K562 (cell line): Measurements from ENCODE around the gene DDX41. TPM values are rescaled to one million over a fixed set of nuclear protein-coding genes. Genes with fewer than 3 reads are reported as not detected.

Source experiments
- E2F6 ChIP-seq, 2 experiments: IDR thresholded peaks; 2 replicates each; pipeline ENCODE4 v1.6.1; 2011; ENCODE audit warnings: borderline replicate concordance in 1 of 2, control low read depth in 1 of 2, low read depth in 1 of 2, low read length in 1 of 2, mild to moderate bottlenecking in 1 of 2, mixed read lengths in 1 of 2, moderate library complexity in 1 of 2; ENCODE audit not compliant: insufficient read depth in 1 of 2, insufficient read length in 1 of 2, poor library complexity in 1 of 2, severe bottlenecking in 1 of 2; ENCODE audit errors: extremely low read depth in 1 of 2
- ELK1 ChIP-seq: sonication (generic); formaldehyde crosslinking; IDR thresholded peaks from 2 replicates; pipeline ENCODE4 v1.8.1; 2022; ENCODE audit warnings: missing genetic modification reagents
- FOXA3 ChIP-seq, 2 experiments: fragments of 450-650 bp in 1 of 2; sonication (generic) in 1 of 2; formaldehyde crosslinking; IDR thresholded peaks in 1 of 2; conservative IDR thresholded peaks in 1 of 2; 2 replicates each; pipeline versions ENCODE4 v1.4.0 to v1.8.0; 2020 to 2022; ENCODE audit warnings: mild to moderate bottlenecking in 2 of 2, missing genetic modification reagents in 1 of 2
- GMEB1 ChIP-seq: fragments of 250-450 bp; sonication (Bioruptor Pico); IDR thresholded peaks from 2 replicates; pipeline ENCODE4 v1.4.0; 2020; ENCODE audit warnings: mild to moderate bottlenecking
- HDAC3 ChIP-seq: fragments of 450-650 bp; IDR thresholded peaks from 2 replicates; pipeline ENCODE4 v1.6.1; 2018; ENCODE audit warnings: borderline replicate concordance, mild to moderate bottlenecking, moderate library complexity; ENCODE audit not compliant: partially characterized antibody
- MEF2A ChIP-seq: IDR thresholded peaks from 2 replicates; pipeline ENCODE4 v1.6.1; 2011; ENCODE audit warnings: low read depth, mild to moderate bottlenecking, low read length, moderate library complexity; ENCODE audit not compliant: control insufficient read depth
- NR2C2 ChIP-seq, 2 experiments: fragments of 200-800 bp in 1 of 2; sonication (Bioruptor generic) in 1 of 2; sonication (generic) in 1 of 2; formaldehyde crosslinking in 1 of 2; IDR thresholded peaks; 2 replicates each; pipeline versions ENCODE4 v1.6.1 to v1.8.0; 2016 to 2022; ENCODE audit warnings: mild to moderate bottlenecking in 1 of 2, missing compliant biosample characterization in 1 of 2, missing genetic modification characterization in 1 of 2, missing genetic modification reagents in 1 of 2
- PHB2 ChIP-seq: fragments of 450-650 bp; IDR thresholded peaks from 2 replicates; pipeline ENCODE4 v1.6.1; 2017; ENCODE audit warnings: low read depth
- POLR2B ChIP-seq: fragments of 450-650 bp; IDR thresholded peaks from 2 replicates; pipeline ENCODE4 v1.6.1; 2018; ENCODE audit warnings: low read depth; ENCODE audit not compliant: partially characterized antibody
- SNIP1 ChIP-seq: fragments of 450-650 bp; IDR thresholded peaks from 2 replicates; pipeline ENCODE4 v1.7.1; 2017; ENCODE audit warnings: low read depth, mild to moderate bottlenecking
- ZBTB26 ChIP-seq: fragments of 450-650 bp; formaldehyde crosslinking; IDR thresholded peaks from 2 replicates; pipeline ENCODE4 v1.4.0; 2022; ENCODE audit warnings: missing genetic modification characterization
- ZBTB8A ChIP-seq: fragments of 450-650 bp; IDR thresholded peaks from 2 replicates; pipeline ENCODE4 v1.6.1; 2018; ENCODE audit warnings: mild to moderate bottlenecking, moderate library complexity; ENCODE audit not compliant: partially characterized antibody
- ZNF449 ChIP-seq: fragments of 250-450 bp; sonication (Bioruptor Pico); IDR thresholded peaks from 2 replicates; pipeline ENCODE4 v1.8.0; 2022; ENCODE audit warnings: moderate library complexity, mild to moderate bottlenecking, inconsistent platforms
- polyA plus RNA-seq, 8 experiments: library from polyadenylated mRNA; depleted of rRNA in 4 of 8; stranded (reverse) in 5 of 8; unstranded in 3 of 8; fragments of >200 nt; fragmentation: Nextera tagmentation in 2 of 8; fragmentation: Illumina TruSeq in 1 of 8; extraction: Ambion mirVana in 2 of 8; extraction: Trizol in 1 of 8; gene quantifications; 2 replicates each; pipeline versions ENCODE4 v1.2.1 to v1.2.3, GENCODE V29; 2011 to 2014; ENCODE audit warnings: inconsistent platforms in 1 of 8, missing spikeins in 1 of 8
- total RNA-seq, 7 experiments: library from RNA; depleted of rRNA in 6 of 7; stranded (reverse); fragments of >200 nt in 6 of 7; fragmentation: Illumina TruSeq in 2 of 7; extraction: Trizol in 2 of 7; gene quantifications; 2 replicates each; pipeline versions ENCODE4 v1.2.1 to v1.2.3, GENCODE V29; 2011 to 2021; ENCODE audit warnings: low replicate concordance in 1 of 7

DDX41 gene
- total and polyA plus RNA-seq, 9 of the 15 experiments (the other 6 are each of a cell fraction or from before 2014, with no cell fraction given) = 38.2 to 284 (median 116) TPM

GRCh38 chr5:177516601-177517568 lies at the start of gene DDX41 (continued):
- TF ChIP-seq PHB2 (no peak), HDAC3 (no peak), FOXA3 (CRISPR knock-in tag; conservative IDR thresholded peaks at IDR 0.05 in 1 of 2, IDR thresholded peaks at IDR 0.05 in 1 of 2) (no peak), ZBTB8A (no peak), ELK1 (CRISPR knock-in tag) (no peak), ZBTB26 (CRISPR knock-in tag) (no peak), MEF2A (no peak), SNIP1 (peak; percentile 22; the same call in 1 of the 2 replicates), NR2C2 (CRISPR knock-in tag; IDR thresholded peaks at IDR 0.05) (peak; percentile 64), NR2C2 (tag; IDR thresholded peaks at IDR 0.05) (peak; percentile 93), GMEB1 (peak; percentile 86), ZNF449 (no peak), POLR2B (peak; percentile 83), E2F6 (IDR thresholded peaks at IDR 0.05; ENCODE audit: borderline replicate concordance in 1 of 2, extremely low read depth in 1 of 2, insufficient read depth in 1 of 2, insufficient read length in 1 of 2, low read depth in 1 of 2, low read length in 1 of 2, poor library complexity in 1 of 2, severe bottlenecking in 1 of 2) (peak in 1 of 2 experiments; percentile 22)
